ENCODE measurements around the gene ACRV1. TPM values are rescaled to one million over a fixed set of nuclear protein-coding genes. Genes with fewer than 3 reads are reported as not detected.

ACRV1 gene
- total RNA-seq, 2 donors from 2014 or later: 0.37 TPM; not detected in 1

- Mint-ChIP-seq H3K36me3 (ENCODE audit: low read depth) (no peaks in the 10 kb centered on the region), H3K9me3 (peaks cover 6% of the 10 kb centered on the region), H3K27me3 (ENCODE audit: insufficient read depth) (peaks cover 7% of the 10 kb centered on the region), H3K4me3 (no peak overlapping the region), H3K27ac (no peak overlapping the region), H3K4me1 (peaks cover 10% of the 10 kb centered on the region)
- H3K4me1 ChIP-seq (ENCODE audit: control insufficient read depth, insufficient read depth, low read length): no peaks in the 10 kb centered on the region
- no peak overlapping the region for H3K27ac ChIP-seq (ENCODE audit: low read depth, low read length)
- no peak overlapping the region for H3K4me3 ChIP-seq (ENCODE audit: low read length)
- H3K36me3 ChIP-seq (ENCODE audit: control insufficient read depth, insufficient read depth, low read length): no peaks in the 10 kb centered on the region
- 88 to 93% methylated on average over 3 to 5 of the region's 6 CpGs for WGBS, 2 experiments (ENCODE audit: insufficient coverage in 1 of 2, insufficient read length in 1 of 2)
- TF ChIP-seq CTCF (conservative IDR thresholded peaks at IDR 0.05): peak; percentile 54
- DNase-seq: no peak
- no peaks in the 10 kb centered on the region for H3K9me3 ChIP-seq (ENCODE audit: control insufficient read depth, low read length)
- no peaks in the 10 kb centered on the region for H3K27me3 ChIP-seq (ENCODE audit: control insufficient read depth, insufficient read depth, low read length, poor library complexity, severe bottlenecking)
- H3K9ac ChIP-seq (ENCODE audit: extremely low read depth, low read length, poor library complexity, severe bottlenecking): no peak overlapping the region
Measured at GRCh38 chr11:125701018-125701610, 20.5 kb upstream of the ACRV1 start.

- Histone ChIP-seq H3K9me3 (ENCODE audit: control insufficient read depth, low read length) (no peaks in the 10 kb centered on the region), H3K27ac (ENCODE audit: low read depth, low read length) (no peak overlapping the region), H3K27me3 (ENCODE audit: control insufficient read depth, insufficient read depth, low read length, poor library complexity, severe bottlenecking) (no peaks in the 10 kb centered on the region), H3K36me3 (ENCODE audit: control insufficient read depth, insufficient read depth, low read length) (no peaks in the 10 kb centered on the region), H3K9ac (ENCODE audit: extremely low read depth, low read length, poor library complexity, severe bottlenecking) (no peak overlapping the region), H3K4me3 (ENCODE audit: low read length) (no peak overlapping the region), H3K4me1 (ENCODE audit: control insufficient read depth, insufficient read depth, low read length) (no peaks in the 10 kb centered on the region)
- TF ChIP-seq CTCF (conservative IDR thresholded peaks at IDR 0.05): no peak
- WGBS, 2 experiments (ENCODE audit: insufficient coverage in 1 of 2, insufficient read length in 1 of 2): 86 to 100% methylated on average over 1 to 2 of the region's 2 CpGs
- no peak for DNase-seq
- H3K27ac Mint-ChIP-seq: no peak overlapping the region
- H3K27me3 Mint-ChIP-seq (ENCODE audit: insufficient read depth): peaks cover under 1% of the 10 kb centered on the region
- H3K4me3 Mint-ChIP-seq: no peak overlapping the region
- H3K36me3 Mint-ChIP-seq (ENCODE audit: low read depth): no peaks in the 10 kb centered on the region
- no peaks in the 10 kb centered on the region for H3K9me3 Mint-ChIP-seq
- no peaks in the 10 kb centered on the region for H3K4me1 Mint-ChIP-seq
Measured at GRCh38 chr11:125694951-125695350, 14.3 kb upstream of the ACRV1 start.

GRCh38 chr11:125692887-125693286 is 12.2 kb upstream of the ACRV1 start:
- peaks cover 6% of the 10 kb centered on the region for H3K9me3 ChIP-seq (ENCODE audit: control insufficient read depth, low read length)
- peaks cover 4% of the 10 kb centered on the region for H3K9me3 Mint-ChIP-seq
- no peak overlapping the region for H3K27ac Mint-ChIP-seq
- no peak overlapping the region for H3K4me3 ChIP-seq (ENCODE audit: low read length)
- no peak for DNase-seq
- H3K36me3 ChIP-seq (ENCODE audit: control insufficient read depth, insufficient read depth, low read length): no peaks in the 10 kb centered on the region
- no peaks in the 10 kb centered on the region for H3K4me1 Mint-ChIP-seq
- no peaks in the 10 kb centered on the region for H3K27me3 ChIP-seq (ENCODE audit: control insufficient read depth, insufficient read depth, low read length, poor library complexity, severe bottlenecking)
- 80 to 93% methylated on average over 3 to 5 of the region's 5 CpGs for WGBS, 2 experiments (ENCODE audit: insufficient coverage in 1 of 2, insufficient read length in 1 of 2)
- TF ChIP-seq CTCF (conservative IDR thresholded peaks at IDR 0.05): no peak
- H3K4me1 ChIP-seq (ENCODE audit: control insufficient read depth, insufficient read depth, low read length): no peaks in the 10 kb centered on the region
- no peak overlapping the region for H3K9ac ChIP-seq (ENCODE audit: extremely low read depth, low read length, poor library complexity, severe bottlenecking)
- no peak overlapping the region for H3K27ac ChIP-seq (ENCODE audit: low read depth, low read length)
- no peaks in the 10 kb centered on the region for H3K27me3 Mint-ChIP-seq (ENCODE audit: insufficient read depth)
- H3K4me3 Mint-ChIP-seq: no peak overlapping the region
- H3K36me3 Mint-ChIP-seq (ENCODE audit: low read depth): peaks cover 5% of the 10 kb centered on the region

Measured in endodermal cell (in vitro differentiated cells).